Activated CD4-positive, alpha-beta T cell treated with anti-CD3 and anti-CD28 coated beads for 1 hour (primary cell): ENCODE results near the gene EVC.

ENCODE experiments used
- DNase-seq: peaks from one replicate; pipeline ENCODE4 v3.0.0-alpha.2; 2020

The EVC gene

DNA sequence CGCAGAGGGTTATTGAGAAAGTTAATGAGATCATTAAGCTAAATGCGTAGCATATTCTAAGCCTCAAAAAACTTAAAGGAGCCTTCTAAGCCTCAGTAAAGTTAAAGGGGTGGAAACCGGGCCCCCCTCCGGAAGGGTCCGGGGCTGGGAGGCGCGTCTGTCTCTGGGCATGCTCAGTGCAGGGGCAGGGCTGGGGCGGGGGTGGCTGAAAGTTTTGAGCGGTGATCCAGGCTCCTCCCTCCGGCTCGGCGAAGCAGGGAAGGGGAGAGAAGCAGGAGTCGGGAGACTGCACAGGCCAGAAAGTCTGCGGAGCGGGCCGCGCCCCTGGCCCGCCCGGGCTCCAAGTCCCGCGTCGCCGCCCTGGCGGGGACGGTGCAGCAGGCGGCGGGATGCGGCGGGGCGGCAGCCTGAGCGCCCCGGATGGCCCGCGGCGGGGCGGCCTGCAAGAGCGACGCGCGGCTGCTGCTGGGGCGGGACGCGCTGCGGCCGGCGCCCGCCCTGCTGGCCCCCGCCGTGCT, at the start of gene EVC:
Gene EVC (plus strand): TSS at position 241 of the 518 bp plus-strand sequence. CDS start 180 bp downstream, at position 421.
- no peak for DNase-seq

DNA sequence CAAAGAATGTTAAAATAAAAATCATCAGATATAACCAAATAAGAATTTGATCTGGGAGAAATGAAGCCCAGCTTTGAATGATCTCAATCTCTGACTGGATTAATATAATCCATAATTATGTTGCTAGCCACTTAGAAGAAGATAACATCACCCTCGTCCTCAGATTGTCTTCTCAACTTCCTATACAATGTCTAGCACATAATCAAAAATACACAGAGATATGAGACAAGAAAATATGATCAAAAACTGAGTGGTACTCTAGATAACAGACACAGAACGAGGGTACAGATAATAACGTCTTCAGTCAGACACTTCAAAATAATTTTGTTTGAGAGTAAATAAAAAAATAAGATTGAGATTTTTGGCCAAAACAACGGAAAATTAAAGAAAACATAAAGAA, 49.8 kb upstream of the EVC start:
- DNase-seq = no peak

DNA sequence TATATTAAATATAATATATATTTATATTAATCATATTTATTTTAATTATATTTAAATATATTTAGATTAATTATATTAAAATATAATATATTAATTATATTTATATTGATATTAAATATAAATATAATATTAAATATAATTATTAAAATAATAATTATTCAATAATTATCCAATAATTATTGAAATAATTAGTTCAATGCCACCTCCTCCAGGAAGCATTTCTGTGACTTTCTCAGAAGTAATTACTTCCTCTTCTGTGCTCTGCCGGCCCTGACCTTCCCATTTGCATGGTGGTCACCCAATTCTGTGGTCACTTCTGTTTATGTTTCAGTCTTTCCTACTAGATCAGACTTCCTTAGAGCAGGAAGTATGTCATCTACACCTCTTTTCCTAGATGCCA, 48.4 kb upstream of the EVC start:
- no peak for DNase-seq

DNA sequence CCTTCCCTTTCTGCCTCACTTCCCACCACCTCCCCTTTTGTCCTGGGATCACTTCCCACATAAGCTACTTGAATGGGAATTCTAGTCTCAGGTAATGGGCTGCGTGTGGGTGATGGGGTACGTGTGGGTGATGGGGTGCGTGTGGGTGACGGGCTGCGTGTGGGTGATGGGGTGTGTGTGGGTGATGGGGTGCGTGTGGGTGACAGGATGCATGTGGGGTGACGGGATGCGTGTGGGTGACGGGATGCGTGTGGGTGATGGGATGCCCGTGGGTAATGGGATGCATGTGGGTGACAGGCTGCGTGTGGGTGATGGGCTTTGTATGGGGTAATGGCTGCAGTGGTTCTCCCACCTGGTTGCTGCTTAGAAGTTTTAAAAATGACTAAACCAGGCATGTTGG, 46.2 kb upstream of the EVC start:
- no peak for DNase-seq

DNA sequence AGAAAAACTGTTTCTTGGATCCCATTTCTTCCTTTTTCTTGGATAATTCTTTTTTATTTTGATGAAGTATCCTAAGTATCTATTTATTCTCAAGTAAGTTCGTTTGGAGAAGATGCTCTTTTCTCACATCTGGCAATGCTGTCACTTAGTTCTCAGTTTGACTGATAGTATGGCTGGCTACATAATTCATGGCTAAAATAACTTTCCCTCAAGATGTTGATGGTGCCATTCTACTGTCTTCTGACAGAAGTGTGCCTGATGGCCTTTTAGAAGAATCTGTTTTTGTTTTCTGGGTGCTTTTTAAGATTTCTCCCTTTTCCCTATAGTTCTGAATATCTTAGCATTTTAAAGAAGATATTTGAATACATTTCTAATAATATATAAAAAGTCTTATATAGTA, 44.3 kb upstream of the EVC start:
- DNase-seq = no peak

DNA sequence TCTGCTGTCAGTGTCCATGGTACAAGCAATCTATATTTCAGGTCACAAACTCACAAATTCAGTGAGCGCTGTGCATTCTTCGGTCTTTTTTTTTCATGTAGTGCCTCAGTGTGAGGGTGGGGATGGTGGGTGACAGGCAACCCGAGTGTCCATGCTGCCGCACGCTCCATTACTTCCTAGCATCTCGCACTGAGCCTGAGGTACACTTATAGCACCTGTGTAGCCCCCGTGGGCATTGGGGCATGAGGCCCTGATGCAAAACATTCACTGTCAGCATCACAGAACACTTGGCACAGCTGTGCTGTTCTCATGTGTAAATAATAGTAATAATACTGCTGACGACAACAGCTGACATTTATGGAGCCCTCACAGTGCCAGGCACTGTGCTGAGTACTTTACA, 34.2 kb upstream of the EVC start:
- DNase-seq = no peak

DNA sequence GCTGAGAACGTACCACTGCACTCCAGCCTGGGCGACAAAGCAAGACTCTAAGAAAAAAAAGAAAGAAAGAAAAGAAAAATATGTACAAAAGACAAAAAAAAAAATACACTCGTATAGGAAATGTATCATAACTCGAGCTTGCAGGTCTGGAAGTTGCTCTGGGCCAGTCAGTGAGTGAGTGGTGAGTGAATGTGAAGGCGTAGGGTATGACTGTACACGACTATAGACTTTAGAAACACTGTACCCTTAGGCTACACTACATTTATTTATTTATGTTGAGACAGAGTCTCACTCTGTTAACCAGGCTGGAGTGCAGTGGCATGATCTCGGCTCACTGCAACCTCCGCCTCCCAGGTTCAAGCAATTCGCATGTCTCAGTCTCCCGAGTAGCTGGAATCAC, 32.0 kb upstream of the EVC start:
- no peak for DNase-seq

DNA sequence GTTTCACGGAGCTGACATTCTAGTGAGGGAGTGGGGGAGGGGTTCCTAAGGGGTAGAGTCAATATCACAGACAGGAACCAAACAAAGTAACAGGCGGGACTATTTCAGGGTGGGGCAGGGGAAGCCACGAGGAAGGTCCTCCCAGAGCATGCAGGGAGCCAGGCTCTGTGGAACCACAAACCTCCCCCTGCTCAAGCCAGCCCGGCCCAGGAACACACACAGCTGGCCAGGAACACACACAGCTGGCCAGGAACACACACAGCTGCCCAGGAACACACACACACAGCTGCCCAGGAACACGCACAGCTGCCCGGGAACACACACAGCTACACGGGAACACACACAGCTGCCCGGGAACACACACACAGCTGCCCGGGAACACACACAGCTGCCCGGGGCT, 27.4 kb upstream of the EVC start:
- no peak for DNase-seq

DNA sequence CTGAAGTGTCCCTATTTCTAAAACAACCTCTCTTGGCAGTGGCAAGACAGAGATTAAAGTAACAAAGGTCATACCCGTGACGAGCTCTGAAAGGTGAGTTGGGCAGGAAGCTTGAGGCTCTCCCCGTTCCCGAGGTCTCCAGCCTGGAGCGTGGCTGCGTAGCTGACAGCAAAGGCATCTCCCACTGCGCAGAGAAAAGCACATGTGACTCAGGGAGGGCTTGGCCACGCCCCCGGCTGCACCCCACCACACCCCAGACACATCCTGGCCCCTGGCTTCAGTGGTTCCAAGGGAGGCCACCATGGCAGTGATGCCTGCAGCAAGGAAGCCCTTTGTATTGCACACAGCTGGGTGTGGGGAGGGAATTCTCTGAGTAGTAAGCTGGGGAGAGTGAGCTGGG, 25.7 kb upstream of the EVC start:
- no peak for DNase-seq

DNA sequence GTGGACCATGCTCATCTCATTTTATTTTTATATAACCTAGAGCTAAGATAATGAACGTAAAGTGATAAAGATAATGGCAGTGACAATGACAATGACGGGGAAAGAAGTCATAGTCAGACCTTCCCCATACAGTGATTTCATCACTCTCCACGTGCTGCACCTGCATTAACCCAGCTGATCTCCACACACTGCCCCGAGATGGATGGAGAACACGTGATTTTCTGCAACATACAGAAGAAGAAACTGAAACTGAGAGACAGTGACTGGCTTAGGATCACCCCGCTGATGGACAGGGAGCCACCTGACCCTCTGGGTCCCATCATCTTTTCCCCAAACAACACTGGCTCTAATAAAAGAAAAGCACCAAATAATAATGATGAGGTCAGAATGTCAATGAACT, 24.7 kb upstream of the EVC start:
- DNase-seq = no peak

DNA sequence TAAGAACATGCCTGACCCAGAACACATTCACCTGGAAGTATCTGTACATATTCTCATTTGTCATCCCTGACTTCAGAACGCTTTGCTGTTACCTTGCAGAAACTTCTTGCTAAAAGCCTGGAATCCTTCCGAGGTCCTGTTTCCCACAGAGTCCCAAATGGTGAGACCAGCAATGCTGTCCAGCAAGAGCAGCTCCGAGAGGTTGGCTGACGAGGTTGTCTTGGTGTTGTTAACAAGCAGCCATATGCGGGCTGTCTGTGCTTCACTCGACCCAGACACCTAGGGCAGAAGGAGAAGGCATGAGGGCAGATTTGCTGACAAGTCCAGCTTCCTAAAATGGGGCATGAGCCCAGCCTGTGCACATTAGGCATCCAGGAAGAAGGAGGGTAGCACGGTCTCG, 21.9 kb upstream of the EVC start:
- no peak for DNase-seq

DNA sequence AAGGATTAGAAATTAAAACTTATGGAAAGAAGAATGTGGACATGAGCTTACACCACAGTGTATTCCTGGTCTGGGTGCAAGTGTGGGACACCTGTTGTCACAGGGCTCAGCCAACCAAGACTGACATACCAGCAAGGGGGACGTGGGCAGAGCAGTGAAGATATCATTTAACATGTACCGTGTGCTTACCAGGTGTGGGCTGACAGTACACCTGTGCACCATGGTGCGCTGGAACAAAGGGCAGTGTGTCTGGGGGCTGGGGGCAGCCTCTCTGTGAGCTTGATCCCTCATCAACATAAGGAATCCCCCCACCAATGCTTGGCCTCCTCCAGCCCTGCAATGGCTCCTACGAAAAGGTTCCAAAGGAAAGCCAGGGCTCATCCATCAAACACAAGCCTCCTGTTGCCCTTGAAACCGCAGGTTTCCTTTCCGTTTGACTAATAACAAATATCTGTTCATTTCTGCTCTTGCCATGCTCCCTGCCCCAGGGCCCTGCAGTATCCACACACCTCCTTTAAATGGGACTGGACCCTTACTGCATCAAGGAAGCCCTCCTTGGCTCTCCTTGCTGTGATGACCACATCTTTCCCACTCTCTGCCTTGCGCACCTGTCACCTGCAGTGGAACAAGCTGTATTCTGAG, 19.4 kb upstream of the EVC start:
- no peak for DNase-seq

DNA sequence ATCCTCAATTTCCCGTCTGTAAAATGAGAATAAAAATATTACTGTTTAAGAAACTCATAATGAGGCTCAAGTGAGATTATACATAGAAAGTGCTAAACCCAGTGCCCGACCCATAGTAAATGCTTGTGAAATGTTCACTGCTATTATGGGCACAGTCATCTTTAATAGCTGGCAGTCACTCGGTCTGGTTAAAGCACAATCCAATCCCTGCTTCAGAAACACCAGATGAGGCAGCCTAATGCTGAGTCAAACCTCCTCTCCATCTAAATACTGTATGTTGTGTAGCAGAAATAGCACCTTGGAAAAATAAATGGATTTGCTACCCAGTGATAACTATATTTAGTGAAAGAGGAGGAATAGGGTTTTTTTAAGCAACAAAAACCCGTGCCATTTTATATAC, 17.1 kb upstream of the EVC start:
- no peak for DNase-seq

DNA sequence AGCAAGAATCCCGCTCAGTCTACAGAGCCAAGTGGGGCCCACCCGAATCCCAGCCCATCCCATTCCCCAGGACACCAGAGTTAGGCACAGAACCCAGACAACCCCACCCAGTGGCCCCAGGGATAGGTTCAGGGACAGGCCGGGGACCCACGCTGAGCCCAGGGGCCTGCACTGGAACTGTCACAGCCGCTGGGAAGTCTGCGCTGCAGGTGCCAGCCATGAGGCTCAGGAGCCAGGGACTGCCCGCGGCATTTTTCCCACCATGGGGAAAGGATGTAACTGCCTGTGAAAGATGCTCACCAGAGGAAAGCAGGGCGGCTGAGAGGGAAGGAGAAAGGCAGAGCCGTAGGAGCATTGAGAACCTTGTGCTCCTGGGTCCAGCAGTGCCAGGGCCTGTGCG, 14.7 kb upstream of the EVC start:
- DNase-seq = no peak

DNA sequence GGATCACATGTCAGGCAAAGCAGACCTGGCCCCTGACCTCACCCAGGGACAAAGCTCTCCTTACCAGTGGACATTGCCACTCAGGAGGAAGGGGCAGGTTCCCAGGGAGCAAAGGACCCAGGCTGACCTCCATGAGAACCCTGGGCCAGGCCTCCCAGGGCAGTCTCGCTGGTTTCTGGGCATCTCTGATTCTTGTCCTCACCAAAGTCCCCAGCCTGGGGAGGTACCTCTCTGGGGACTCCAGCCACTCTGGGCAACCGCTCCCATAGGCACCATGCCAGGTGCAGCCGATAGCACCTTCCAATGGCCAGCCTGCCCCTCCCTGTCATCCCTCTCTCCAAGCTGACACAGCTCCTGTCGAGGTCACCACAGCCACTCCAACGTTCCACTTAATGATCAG, 10.5 kb upstream of the EVC start:
- no peak for DNase-seq

DNA sequence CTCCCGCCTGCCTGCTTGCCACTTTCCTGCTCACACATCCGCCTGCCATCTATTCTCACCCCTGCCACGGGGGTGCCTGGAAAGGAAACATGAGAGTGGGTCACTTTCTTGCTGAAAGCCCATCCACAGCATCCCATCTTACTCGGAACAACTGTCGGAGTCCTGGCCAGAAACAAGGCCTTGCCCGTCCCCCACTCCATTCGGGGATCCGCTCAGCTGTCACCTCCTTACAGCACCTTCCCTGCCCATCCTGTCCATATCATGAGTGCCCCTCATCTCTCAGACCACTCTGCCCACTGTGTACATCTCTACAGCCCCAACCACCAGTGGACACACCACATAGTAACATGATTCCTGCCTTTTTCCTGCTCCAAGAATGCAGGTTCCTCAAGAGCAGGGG, 9.0 kb upstream of the EVC start:
- no peak for DNase-seq

DNA sequence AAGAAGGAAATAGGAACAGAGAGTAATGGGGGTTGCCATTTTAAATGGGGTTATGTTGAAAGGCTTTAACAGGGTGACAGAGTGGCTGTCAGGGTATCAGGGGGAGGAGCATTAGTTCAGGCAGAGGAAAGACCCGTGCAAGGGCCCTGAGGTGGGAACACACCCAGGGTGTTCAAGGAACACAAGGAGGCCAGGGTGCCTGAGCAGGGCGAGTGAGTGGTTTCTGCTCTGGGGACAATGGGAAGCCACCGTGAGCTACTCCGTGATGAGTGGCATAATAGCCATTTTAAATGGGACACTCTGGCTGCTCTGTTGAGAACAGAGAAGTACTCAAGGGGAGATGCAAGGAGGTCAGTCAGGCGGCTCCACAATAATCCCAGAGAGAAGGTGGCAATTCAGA, 7.2 kb upstream of the EVC start:
- no peak for DNase-seq

DNA sequence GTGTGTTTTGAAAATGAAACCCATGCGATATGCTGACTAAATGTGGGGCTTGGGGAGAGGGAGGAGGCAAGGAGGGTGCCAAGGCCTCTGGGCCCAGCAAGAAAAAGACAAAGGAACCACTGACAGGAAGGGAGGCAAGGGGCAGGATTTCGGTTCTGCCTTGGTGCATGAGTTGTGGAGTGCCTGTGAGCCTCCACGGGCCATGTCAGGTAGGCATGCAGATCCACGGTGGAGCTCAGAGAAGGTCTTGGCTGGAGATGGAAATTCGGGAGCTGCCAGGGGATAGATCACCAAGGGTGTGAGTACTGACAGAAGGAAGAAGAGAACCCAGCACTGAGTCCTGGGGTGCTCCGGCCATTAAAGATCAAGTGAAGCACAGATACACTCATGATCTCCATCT, 6.7 kb upstream of the EVC start:
- DNase-seq = no peak

DNA sequence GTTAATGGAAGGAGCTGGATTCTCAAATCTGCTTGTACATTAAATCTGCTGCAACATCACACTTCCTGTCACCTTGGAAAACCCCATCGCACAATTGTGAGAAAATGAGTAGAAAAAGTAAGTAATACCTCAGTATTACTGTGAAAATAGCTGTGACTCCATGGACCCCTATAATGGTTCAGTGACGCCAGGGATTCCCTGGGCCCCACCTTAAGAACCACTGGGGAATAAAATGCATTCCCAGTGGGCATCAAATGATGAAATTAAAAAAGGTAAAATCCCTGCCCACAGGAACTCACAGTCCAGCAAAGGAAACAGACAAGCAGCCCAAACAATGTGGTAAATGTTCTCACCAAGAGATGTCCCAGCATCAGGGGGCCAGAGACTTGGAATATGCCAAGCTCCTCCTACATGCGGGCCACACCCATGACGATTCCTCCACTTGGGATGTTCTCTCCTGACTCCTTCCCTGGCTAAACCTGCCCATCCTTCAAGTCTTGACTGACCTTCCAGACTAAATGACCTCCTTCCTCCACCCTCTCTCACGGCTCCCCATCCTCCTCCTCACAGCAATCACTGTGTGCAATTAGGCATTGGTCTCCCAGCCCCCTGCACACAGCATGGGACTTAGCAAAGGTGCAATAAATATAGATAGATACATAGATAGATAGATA, 5.2 kb upstream of the EVC start:
- DNase-seq = no peak

DNA sequence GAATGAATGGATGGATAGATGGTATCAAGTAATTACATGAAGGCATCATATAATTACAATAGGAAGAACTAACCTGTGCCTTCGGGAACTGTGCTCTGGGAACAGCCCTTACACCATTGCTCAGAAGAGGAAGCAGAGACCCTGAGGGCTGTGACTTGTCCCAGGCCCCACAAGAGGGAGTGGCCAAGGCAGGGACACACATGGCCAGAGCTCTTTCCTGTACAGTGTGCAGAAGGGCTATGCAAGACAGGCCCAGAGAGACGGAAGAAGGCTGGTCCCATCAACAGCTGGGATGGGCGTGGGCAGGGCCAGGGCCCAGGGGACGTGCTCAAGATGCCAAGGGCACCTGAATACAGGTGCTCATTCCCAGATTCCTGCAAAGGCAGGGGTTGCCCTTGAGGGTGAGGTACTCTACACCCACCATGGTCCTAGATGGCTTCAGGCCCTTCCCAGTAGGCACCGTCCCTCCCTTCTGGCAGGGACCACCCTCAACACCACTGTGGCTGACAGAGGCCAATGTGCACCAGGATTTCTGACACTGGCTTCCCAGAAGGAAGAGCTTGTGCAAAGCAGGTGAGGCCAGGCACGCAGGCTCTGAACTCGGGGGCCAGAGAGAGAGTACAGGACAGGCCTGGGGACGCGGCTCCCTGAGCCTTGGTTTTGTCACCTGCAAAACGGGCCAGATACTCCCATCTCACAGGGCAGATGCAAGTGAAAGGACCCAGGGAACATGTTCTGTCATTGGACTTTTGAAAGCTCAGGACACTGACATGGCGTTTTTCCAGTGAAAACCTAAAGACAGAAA, 4.3 kb upstream of the EVC start:
- DNase-seq = no peak

DNA sequence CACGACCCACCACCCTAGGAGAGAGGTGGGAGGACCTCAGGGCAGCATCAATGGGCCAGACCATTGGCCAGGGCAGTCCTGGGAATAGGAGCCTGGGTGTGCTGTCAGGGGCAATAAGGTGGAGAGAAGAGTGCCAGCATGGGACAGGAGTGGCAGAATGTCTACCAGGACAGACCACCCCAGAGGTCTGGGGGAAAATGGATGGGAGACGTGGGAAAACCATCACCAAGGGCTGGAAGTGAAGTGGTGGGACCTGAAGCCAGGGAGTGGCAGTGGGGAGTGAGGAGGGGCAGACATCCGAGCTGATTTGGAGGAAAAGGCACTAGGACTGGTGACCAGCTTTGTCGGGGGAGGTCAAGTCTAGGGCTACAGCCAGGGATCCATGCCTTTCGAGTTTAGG, 3.6 kb upstream of the EVC start:
- no peak for DNase-seq

DNA sequence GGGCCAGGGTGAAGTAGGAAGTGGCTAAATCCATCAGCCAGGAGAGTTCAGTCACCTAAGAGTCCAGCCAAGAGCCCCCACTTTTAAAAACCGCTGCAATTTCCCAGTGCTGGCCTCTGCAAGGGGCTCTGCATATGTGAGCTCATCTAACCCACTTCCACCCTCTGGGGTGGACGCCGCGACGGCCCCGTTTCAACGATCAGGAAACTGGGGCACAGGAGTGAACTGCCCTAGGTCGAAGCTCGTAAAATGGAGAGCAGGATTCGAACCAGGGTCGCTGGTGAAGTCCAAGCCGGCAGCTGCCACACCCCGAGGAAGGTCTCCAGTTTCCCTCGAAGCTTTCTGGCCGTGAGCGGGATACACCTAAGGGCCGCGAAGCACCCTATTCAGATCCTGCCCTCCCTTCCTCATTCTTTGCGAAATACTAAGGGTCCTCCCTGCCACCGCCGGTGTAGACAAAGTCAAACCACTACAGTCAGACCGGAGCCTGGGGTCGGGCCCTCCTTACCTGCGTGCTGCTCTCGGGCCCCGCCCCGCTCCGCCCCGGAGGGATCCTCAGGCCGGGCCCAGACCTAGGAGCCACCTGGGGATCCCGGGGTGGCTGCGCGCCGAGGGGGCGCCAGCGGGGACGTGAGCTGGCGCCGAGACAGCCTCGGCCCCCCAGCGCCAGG, 3.1 kb upstream of the EVC start:
- no peak for DNase-seq

DNA sequence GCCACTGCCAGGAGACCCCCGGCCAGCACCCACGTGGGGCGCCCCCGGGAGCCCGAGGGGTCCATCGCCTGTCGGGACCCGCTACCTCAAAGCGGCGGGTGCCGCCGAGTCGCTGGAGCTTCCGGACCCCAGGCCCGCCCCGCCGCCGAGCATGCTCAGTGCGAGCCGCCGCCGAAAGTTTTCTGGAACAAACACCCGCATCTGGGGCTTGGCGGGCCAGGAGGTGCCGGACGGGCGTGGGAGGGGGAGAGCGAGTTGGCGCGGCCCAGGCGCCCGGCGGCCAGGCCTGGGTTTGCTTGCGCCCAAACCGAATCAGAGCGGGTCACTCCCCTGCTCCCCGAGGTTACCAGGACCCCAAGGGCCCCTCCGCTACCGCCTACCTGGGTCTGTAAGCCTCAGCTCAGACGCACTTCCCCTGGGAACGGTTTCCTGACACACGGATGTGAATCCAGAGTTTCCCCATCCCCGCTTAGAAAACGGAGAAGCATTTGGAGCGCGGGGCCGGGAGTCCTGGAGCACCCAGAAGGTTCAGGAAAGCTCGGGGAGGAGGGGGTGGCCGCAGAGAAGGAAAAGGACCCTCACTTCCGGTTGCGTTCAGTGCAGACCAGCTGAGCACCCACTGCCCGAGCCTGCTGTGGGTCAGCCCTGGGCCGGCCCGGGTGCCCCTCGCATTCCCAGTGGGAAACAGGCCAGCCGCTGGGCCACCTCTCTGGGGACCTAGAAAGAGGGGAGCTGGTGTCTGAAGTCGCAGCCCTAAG, 2.4 kb upstream of the EVC start, which contains the start of gene EVC2:
Gene EVC2 (minus strand): TSS at position 111 of the 758 bp plus-strand sequence. CDS start 46 bp downstream, at position 65.
- no peak for DNase-seq
